ENCODE measurements around the gene GALNS.
"Not testable (repeated sequence)": the region's sequence is repeated elsewhere in the genome, so short reads cannot be mapped to it uniquely, and the experiment has no call there.

The GALNS gene

DNA sequence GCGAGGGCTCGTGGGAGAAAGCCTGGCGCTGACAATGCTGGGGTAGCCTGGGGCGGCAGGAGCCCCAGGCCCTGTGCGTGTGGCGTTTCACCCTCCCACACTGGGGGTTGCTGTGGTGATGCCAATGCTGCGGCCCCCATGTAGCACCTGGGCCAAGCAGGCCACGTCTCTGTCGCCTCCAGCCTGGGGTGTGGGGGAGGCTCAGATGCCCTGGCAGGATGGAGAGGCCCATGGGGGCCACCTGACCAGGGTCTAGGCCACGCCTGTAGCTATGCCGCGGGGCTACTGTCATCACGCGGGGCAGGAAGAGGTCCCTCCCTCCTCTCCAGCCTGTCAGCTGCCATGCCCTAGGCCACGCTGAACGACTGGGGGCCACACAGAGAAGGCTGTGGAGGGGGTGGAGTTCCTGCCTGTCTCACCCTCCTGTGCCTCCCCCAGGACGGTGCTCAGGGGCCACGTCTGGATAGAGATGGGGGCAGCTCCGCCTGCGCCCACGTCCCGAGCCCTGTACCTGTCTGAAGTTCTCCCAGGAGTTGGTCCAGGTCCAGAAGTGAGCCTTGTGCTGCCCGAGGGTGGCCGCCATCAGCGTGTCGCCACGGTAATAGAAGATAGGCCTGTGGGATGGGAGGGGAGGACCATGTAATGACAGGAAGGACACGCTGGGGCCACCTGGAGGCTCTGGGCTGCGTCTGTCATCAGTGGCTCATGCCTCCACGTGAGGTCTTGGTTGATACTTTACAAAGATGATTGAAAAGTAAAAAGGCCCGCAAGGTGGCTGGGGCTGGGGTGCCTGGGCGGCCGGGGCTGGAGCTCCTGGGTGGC is 32.3 kb downstream of the GALNS start:
- no peak for TF ChIP-seq CTCF (IDR thresholded peaks at IDR 0.05; ENCODE audit: low read depth, low read length, missing control alignments)
- DNase-seq (ENCODE audit: low read depth), result no peak
- H3K4me3 ChIP-seq (ENCODE audit: low read depth, low read length), result no peak overlapping the region
- in situ Hi-C loops (cut with HindIII; ENCODE audit: low sequenced_read_pairs), result no loop called here

DNA sequence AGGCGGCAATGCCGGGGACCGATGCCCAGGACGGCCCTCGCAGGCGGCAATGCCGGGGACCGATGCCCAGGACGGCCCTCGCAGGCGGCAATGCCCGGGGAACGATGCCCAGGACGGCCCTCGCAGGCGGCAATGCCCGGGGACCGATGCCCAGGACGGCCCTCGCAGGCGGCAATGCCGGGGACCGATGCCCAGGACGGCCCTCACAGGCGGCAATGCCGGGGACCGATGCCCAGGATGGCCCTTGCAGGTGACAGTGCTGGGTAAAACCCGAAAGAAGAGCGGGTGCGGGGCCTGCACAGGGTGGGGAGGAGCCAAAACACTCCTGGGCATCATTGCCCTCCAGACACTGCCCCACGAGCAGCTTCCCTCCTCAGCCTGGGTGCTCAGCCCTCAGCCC is 33.1 kb downstream of the GALNS start:
- DNase-seq (ENCODE audit: low read depth); in situ Hi-C loops (cut with HindIII; ENCODE audit: low sequenced_read_pairs); H3K4me3 ChIP-seq (ENCODE audit: low read depth, low read length): not testable (repeated sequence)

- no peak overlapping the region for H3K4me3 ChIP-seq (ENCODE audit: low read depth, low read length)
- in situ Hi-C loops (cut with HindIII; ENCODE audit: low sequenced_read_pairs), result no loop called here
- no peak for DNase-seq (ENCODE audit: low read depth)
- TF ChIP-seq CTCF (IDR thresholded peaks at IDR 0.05; ENCODE audit: low read depth, low read length, missing control alignments), result no peak
Measured at GRCh38 chr16:88822281-88823040, 34.3 kb downstream of the GALNS start.

GRCh38 chr16:88821168-88821850 is 35.4 kb downstream of the GALNS start:
- in situ Hi-C loops (cut with HindIII; ENCODE audit: low sequenced_read_pairs), result no loop called here

DNA sequence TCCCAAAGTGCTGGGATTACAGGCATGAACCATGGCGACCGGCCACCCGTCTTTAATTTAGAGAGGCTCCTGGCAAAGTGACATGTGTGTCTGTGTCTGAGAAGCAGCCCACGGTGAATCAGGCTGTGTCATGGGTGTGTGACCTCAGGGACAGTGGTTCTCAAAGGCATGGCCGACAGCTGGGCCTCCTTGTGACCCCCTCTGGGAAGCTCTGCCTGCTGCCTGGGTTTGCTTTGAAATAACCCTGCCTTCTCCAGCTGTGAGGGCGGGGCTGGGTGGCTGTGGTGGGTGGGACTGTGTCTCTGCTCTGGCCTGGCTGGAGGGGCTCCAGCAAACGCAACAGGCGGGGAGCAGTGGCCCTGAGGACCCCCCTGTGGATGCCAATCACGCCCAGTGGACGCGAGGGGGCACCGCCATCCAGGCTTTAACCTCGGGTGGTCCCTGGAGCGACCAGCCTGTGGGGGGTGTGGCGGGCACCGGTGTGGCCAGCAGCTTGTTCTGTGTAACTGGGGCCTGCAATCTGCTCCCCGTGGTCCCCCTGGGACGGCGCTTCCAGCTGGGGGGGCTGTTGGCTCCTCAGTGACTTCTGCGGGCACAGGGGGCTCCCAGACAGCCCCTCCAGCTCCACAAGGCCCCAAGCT is 36.2 kb downstream of the GALNS start:
- in situ Hi-C loops (cut with HindIII; ENCODE audit: low sequenced_read_pairs), result no loop called here
- no peak for DNase-seq (ENCODE audit: low read depth)
- TF ChIP-seq CTCF (IDR thresholded peaks at IDR 0.05; ENCODE audit: low read depth, low read length, missing control alignments), result no peak
- no peak overlapping the region for H3K4me3 ChIP-seq (ENCODE audit: low read depth, low read length)

More at GRCh38 chr16:88821168-88821850, 35.4 kb downstream of the GALNS start:
- no peak overlapping the region for H3K4me3 ChIP-seq (ENCODE audit: low read depth, low read length)
- no peak for TF ChIP-seq CTCF (IDR thresholded peaks at IDR 0.05; ENCODE audit: low read depth, low read length, missing control alignments)
- DNase-seq (ENCODE audit: low read depth), result no peak

DNA sequence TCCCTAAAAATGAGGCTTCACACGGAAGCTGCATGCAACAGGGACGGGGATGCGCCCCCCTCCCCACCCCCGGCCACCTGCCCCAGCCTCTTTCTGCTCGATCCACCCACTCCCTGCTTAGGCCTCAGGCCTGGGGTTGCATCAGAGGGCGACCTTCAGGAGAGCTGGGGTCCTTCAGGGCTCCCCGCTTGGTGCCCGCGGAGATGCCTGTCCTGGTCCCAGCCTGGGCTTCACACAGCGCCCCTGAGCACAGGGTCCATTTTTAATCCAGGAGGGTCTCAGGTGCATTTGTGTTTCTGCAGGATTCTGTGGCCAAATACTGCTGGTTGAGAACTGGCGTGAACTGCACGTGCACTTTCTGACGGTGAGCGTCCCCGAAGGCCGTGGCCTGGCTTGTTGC is 37.6 kb downstream of the GALNS start:
- in situ Hi-C loops (cut with HindIII; ENCODE audit: low sequenced_read_pairs), result no loop called here
- no peak overlapping the region for H3K4me3 ChIP-seq (ENCODE audit: low read depth, low read length)
- no peak for DNase-seq (ENCODE audit: low read depth)
- no peak for TF ChIP-seq CTCF (IDR thresholded peaks at IDR 0.05; ENCODE audit: low read depth, low read length, missing control alignments)
